B cell (primary cell): ENCODE data around the gene PAGE3.

ENCODE experiments used
- CTCF ChIP-seq: fragments of 200-600 bp; IDR thresholded peaks from one replicate; pipeline ENCODE4 v1.8.0; 2022; ENCODE audit warnings: antibody characterized with exemption, mild to moderate bottlenecking
- EZH2 ChIP-seq: IDR thresholded peaks from 2 replicates; pipeline ENCODE4 v1.6.1; 2012; ENCODE audit warnings: borderline replicate concordance, low read depth, mild to moderate bottlenecking, moderate library complexity, low read length; ENCODE audit not compliant: insufficient read depth, poor library complexity, severe bottlenecking

GRCh38 chrX:55290963-55291362, 26.2 kb upstream of the PAGE3 start:
- TF ChIP-seq EZH2 (no peak), CTCF (no peak)
